GM19023 (cell line): ENCODE results near the gene RGS11.
"Not testable (repeated sequence)": the region's sequence is repeated elsewhere in the genome, so short reads cannot be mapped to it uniquely, and the experiment has no call there.

Experiments
- ATAC-seq: cut with Tn5 transposase; IDR thresholded peaks from one replicate; pipeline ENCODE4 v1.9.1; 2021; ENCODE audit warnings: mild to moderate bottlenecking, moderate library complexity; ENCODE audit not compliant: unreplicated experiment

Gene RGS11

DNA sequence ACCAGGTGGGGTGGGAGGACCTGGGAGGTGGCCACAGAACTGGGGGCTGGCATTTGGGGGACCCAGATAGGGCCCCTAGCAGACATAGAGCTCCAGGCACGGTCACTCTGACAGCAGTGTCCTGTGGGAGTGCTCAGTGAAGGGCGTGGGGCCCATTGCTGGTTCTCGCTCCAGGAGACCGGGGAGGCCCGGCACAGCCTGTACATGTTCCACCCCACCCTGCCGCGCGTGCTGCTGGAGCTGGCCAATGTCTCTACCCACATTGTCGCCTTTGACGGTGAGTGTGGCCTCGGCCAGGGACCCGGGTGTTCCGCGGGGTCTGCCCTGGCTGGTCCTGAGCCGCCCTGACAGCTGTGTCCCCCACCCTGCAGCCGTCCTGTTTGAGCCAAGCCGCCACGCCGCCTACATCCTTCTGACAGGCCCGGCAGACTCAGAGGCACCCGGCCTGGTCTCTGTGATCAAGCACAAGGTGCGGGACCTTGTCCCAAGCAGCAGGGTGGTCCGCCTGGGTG, 11.2 kb downstream of the RGS11 start:
- ATAC-seq: no peak

DNA sequence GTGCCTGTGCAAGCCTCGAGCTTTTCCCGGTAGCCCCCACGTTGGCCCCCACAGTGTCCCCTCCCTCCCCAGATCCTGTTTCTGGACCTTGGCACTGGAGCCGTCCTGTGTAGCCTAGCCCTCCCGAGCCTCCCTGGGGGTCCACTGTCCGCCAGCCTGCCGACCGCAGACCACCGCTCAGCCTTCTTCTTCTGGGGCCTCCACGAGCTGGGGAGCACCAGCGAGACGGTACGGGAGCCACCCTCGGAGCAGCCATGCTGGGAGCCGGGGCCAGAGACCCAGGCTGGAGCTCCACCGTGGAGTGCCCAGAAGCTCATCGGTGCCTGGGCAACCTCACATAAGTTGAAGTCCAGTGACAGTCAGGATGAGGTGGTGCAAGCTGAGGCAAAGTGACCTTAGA, 11.8 kb downstream of the RGS11 start:
- no peak for ATAC-seq

DNA sequence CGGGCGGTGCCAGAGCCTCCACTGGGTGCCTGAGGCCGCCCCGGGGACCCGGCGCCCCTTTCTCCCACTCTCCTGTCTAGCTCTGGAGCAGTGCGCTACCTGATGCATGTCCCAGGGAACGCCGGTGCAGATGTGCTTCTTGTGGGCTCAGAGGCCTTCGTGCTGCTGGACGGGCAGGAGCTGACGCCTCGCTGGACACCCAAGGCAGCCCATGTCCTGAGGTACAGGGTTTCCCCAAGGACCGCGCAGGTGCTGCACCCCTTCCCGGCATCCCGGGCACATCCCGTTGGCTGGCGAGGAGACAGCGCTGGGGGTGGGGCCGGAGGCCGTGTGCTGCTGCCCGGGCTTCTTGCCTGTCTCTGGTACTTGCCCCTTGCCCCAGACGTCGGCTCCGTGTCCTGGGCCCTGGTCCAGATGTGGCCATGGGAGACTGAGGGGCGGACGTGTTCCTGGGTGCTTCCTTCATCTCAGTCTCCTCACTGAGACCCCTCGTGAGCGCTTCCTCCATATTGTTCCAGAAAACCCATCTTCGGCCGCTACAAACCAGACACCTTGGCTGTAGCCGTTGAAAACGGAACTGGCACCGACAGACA, 12.5 kb downstream of the RGS11 start:
- no peak for ATAC-seq

DNA sequence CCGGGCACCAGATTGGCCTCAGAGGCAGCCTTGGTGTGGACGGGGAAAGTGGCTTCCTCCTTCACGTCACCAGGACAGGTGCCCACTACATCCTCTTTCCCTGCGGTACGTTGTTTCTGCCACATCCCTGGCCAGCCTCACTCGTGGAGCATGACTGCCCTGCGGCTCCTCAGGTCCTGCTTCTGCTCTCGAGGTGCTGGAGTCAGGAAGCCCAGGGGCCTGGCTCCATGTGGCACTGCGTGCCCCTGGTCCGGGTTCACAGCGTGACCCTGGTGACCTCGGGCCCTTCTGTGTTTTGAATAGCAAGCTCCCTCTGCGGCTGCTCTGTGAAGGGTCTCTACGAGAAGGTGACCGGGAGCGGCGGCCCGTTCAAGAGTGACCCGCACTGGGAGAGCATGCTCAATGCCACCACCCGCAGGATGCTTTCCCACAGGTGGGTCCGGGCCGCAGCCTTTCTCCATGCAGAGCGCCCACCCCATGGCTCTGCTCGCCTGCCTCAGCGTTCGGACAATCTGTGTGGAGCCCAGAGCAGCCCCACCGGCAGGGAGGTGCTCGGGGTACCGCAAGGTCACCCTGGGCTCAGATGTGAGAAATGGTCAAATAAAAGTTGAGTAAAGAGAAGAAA, 13.5 kb downstream of the RGS11 start:
- ATAC-seq: no peak

DNA sequence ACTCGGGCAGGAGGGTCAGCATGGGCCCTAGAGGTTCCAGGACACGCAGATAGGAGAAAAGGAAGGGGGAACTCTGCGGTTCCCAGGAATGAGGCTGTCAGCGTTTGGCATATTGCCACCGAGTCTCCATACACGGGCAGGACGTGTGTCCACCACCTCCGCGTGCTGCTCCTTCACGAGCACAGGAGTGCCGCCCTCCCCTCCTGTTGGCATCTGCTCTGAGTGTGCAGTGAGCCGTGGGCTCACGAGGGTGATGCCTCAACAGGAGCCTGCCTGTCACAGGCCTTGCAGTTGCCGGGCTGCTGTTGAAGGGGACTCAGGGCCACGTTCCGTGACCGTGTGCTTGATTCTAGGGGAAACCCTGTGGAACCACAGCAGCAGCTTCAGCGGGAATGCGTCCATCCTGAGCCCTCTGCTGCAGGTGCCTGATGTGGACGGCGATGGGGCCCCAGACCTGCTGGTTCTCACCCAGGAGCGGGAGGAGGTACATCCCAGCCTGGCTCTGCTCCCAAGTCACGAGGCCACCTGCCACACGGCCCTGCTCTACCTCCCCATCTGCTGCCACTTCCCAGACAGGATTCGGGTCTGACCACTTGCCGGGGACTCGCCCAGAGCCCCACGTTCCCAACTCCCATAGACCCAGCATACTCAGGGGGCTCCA, 14.6 kb downstream of the RGS11 start:
- ATAC-seq: no peak

DNA sequence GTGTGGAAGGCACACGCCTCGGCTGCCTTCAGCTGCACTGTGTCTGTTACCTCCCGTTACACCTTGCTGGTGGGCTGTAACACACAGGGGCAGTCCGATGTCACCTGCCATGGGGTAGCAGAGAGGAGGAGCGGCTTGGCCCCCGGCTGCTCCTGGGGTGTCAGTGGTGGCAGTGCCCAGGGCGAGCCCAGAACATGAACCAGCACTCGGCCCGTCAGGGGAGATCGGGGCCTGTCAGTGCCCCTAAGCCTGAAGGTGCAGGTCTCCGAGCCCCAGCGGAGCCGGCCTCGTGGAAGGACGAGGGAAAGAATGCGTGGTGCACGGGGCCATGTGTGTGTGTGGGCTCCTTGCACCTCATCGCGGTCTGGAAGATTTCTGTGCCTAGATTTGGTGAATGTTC, 15.4 kb downstream of the RGS11 start:
- ATAC-seq: no peak

DNA sequence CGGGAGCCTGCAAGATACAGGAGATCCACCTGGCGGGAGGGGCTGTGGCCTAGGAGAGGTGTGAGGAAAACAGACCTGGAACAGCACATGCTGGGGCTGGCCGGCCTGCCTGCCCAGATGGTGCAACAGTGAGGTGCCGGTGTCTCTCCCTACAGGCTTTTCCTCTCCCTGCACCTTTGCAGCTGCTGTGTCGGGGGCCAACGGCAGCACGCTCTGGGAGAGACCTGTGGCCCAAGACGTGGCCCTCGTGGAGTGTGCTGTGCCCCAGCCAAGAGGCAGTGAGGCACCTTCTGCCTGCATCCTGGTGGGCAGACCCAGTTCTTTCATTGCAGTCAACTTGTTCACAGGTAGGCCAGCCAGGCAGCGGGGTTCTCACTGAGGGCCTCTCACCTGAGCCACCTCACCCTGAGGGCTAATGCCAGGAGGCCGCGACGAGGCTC, 15.9 kb downstream of the RGS11 start:
- ATAC-seq: no peak

DNA sequence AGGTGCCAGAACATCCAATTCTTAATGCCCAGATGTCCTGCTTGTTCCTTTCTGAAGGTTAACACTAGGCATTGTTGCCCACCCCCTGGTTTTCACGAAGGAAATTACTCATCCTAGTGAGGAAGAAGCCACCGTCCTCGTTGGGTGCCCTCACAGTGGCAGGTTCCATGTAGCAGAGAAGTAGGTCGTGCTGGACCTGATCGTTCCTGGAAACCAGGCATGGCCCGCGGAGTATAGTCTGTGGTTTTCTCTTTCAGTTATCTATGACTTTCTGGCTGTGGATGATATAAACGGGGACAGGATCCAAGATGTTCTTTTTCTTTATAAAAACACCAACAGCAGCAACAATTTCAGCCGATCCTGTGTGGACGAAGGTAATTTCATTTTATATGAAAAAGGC, 16.5 kb downstream of the RGS11 start:
- no peak for ATAC-seq

DNA sequence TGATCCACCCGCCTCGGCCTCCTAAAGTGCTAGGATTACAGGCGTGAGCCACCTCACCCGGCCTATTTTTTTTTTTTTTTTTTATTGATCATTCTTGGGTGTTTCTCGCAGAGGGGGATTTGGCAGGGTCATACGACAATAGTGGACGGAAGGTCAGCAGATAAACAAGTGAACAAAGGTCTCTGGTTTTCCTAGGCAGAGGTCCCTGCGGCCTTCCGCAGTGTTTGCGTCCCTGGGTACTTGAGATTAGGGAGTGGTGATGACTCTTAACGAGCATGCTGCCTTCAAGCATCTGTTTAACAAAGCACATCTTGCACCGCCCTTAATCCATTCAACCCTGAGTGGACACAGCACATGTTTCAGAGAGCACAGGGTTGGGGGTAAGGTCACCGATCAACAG, 17.7 kb downstream of the RGS11 start:
- not testable (repeated sequence) for ATAC-seq

DNA sequence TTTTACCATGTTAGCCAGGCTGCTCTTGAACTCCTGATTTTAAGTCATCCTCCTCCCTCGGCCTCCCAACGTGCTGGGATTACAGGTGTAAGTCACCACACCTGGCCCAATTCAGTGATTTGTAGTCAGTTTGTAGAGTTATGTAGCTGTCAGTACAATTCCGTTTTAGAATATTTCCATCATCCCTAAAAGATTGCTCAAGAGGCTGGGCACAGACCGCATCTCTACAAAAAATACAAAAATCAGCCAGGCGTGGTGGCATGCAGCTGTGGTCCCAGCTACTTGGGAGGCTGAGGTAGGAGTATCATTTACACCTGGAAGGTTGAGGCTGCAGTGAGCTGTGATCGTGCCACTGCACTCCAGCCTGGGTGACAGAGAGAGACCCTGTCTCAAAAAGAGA, 20.6 kb downstream of the RGS11 start:
- no peak for ATAC-seq

DNA sequence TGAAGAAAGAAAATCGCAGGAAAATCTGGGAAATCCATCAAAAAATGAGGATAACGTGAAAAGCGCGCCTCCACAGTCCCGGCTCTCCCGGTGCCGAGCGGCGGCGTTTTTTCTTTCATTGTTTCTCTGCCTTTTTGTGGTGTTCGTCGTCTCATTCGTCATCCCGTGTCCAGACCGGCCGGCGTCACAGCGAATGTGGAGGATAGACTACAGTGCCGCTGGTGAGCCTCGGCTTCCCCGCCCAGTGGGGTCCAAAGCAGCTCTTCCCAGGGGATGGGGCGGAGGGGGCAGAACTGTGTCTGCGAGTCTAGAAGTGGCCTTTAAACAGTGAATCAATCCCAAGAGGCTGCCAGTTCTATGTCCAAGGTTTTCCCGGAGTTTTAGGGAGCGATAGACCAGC, 21.3 kb downstream of the RGS11 start:
- ATAC-seq: no peak

DNA sequence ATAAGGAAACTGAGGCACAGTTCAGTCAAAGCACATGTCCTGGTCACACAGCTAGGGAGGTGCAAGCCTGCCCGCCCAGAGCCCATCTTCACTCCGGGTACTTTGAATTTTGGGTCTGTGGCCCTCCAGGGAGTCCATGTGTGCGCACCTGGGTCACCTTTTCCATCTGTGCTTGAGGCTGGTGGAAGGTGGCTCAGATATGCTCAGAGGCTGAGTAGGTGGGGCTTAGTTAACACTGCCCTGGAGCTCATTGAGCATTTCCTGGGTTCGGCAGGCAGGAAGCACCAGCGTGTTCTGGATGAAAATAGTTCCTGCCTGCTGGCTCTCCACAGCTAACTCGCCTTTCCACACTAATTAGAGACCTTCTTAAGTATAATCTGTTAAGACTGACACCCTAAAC, 21.9 kb downstream of the RGS11 start:
- ATAC-seq: no peak

DNA sequence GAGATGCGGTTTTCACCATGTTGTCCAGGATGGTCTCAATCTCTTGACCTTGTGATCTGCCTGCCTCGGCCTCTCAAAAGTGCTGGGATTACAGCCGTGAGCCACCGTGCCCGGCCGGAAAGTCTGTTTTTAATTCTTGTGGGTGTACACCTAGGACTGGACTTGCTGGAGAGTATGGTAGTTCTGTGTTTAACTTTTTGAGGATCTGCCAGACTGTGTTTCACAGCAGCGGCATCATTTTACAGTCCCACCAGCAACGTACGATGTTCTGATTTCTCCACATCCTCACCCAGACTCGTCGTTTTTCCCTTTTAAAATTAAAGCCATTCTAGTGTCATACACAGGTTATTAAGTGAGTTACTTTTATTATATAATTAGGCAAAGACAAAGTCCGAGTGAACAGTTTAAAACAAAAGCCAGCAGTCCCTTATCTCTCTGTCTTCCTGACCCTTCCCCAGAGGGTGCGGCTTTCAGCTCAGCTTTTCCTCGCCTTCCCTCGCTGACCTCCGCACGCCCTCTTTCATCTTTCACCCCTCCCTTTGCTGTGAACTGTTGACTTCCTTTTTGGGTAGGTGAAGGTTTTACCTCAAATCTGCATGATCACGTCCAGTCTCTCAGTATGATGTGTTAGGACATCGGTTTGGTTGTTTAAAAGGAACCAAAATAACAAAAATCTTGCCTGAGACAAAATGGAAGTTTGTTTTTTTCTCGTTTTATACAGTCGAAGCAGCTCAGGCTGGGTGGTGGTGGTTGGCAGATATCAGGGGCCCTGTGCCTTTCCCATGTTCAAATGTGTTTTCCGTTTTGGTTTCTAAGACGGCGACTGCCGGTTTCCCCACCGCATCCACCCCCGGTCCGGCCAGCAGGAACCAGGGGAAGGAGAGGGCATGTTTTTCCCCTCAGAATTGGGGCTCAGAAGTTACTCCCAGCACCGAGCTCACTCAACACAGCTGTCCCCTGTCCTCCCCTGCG, 23.1 kb downstream of the RGS11 start:
- ATAC-seq: no peak

DNA sequence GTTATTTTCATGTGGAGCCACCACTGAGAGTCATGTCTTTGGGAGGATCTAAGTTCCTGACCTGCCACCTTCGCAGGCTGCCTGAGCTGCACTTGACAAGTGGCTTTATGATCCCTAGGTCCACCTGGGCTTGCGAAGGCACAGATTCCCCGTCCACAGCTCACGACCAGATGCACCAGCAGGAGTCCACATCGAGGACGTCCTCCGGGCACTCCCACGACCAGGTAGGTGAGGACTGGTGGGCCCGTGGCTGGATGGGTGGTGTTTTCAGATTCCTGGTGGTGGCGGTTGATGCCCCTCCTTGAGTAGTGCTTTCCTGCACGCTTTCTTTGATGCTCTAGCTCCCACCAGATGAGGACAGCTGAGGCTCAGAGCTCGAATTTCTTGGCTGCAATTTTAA, 26.3 kb downstream of the RGS11 start:
- no peak for ATAC-seq

DNA sequence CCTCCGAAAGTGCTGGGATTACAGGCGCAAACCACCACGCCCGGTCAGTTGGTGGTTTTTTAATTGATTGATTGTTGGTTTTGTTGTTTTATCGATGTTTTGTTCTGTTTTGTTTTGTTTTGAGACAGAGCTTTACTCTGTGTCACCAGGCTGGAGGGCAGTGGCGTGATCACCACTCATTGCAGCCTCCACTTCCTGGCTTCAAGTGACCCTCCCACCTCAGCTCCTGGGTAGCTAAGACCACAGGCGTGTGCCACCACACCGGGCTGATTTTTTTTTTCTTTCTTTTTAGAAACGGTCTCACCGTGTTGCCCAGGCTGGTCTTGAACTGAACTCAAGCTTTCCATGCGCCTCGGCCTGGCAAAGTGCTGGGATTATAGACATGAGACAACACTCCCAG, 28.7 kb downstream of the RGS11 start:
- ATAC-seq: no peak

DNA sequence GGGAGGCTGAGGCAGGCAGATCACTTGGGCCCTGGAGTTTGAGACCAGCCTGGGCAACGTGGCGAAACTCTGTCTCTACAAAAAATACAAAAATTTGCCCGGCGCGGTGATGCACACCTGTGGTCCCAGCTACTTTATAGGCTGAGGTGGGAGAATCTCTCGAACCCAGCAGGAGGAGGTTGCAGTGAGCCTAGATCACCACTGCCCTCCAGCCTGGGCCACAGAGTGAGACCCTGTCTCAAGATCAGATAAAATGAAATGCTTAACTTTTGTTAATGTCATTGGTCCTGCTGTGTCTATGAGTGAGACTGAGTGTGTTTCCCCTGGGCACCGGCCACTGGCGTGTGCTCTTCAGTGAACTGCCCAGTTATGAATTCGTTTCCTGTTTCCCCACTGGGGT, 30.6 kb downstream of the RGS11 start:
- ATAC-seq: no peak

DNA sequence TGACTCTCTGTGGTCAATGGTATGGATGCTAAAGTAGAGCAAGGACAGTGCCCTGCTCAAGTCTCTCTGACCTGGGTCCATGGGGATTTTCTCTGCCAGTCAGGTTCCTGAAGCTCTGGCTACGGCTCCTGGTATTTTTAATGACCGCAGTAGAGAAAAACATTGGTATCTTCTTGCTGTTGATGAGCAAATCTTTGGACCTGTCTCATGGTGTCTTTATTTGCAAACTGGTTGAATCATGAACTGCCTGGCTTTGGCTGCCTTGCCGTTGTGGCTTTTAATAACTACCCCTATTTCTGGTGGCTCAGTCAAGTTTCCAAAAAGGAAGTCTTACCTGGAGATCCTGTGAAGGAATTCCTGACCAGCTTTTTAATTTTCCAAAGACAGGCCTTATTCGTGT, 32.4 kb downstream of the RGS11 start:
- no peak for ATAC-seq

DNA sequence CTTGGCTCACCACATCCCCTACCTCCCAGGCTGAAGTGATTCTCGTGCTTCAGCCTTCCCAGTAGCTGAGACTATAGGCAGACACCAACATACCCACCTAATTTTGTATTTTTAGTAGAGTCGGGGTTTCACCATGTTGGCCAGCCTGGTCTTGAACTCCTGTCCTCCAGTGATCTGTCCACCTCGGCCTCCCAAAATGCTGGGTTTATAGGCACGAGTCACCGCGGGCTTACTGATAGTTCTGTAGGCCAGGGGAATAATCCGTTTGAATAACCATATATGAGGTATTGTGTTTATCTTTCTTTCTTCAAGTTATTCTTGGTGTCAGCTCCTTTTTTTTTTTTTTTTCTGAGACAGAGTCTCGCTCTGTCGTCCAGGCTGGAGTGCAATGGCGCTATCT, 33.5 kb downstream of the RGS11 start:
- no peak for ATAC-seq

DNA sequence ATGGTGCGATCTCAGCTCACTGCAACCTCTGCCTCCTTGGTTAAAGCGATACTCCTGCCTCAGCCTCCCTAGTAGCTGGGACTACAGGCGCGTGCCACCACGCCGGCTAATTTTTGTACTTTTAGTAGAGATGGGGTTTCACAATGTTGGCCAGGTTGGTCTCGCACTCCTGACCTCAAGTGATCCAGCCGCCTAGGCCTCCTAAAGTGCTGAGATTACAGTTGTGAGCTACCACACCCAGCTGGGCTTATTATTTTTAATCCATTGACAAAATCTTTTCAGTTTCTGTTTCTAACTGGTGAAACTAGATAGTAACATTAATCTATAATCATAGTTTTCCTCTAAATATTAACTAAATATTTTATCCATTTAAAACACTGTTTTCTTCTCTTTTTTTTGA, 35.2 kb downstream of the RGS11 start:
- no peak for ATAC-seq

DNA sequence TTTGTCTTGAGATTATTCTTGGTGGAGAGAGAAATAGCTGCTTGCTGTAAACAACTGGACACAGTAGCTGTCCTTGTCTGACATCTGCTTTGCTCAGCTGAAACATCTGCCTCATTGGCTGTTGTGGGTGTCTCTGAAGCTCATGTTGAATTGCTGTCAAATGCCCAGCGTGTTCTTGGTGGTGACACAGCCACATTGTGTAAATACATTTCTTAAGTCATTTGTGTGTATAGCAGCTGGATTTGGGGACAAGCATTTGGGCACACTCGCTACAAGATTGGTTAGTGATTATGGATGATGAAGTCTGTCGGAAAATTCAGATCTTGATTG, 35.8 kb downstream of the RGS11 start:
- no peak for ATAC-seq
